ENCODE measurements around the gene ANKFN1. TPM values are rescaled to one million over a fixed set of nuclear protein-coding genes. Genes with fewer than 3 reads are reported as not detected.

ANKFN1 gene
- total RNA-seq, 1 experiment from 2014 or later = not detected

DNA sequence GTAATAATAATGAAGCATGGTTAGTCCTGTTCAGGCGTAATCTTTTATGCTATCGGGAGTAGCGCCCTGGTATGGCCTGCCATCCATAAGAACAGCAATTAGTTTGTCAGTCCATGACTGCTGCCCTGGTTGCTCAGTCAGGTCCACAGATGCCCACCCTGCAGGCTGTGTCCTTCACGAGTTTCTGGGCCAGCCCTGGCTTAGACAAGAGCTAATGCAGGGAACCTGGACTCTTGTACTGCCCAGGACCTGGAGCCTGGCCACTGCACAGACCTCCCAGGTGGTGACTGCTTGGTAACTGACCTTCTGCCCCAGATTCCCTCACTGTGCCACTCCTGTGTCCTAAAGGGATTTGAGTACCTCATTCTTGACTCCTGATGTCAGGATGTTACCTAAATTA is 279.2 kb downstream of the ANKFN1 start:
- no TSS peak for BruUV-seq (replicated peaks)
- in situ Hi-C loops (cut with HindIII; ENCODE audit: low pct_unique_long_range_greater_than_20kb, low sequenced_read_pairs) (no loop called here), intact Hi-C loops (cut with micrococcal nuclease; ENCODE audit: unreplicated experiment) (no loop called here)
- no peak overlapping the region for H3K27ac ChIP-seq (ENCODE audit: low read length)
- no peaks in the 10 kb centered on the region for H3K9me3 ChIP-seq (ENCODE audit: control insufficient read depth, insufficient read depth, low read depth, low read length)
- no peaks in the 10 kb centered on the region for H3K36me3 ChIP-seq (ENCODE audit: control insufficient read depth, insufficient read depth, low read length)
- ATAC-seq (no peak), DNase-seq (ENCODE audit: low read depth, low spot score) (no peak)
- no peaks in the 10 kb centered on the region for H3K4me1 ChIP-seq (ENCODE audit: control insufficient read depth, insufficient read depth, low read length)
- ChIA-PET POLR2A (no interaction called here), CTCF (no interaction called here)
- TF ChIP-seq TCF7L2 (IDR thresholded peaks at IDR 0.05; ENCODE audit: low read depth, low read length) (no peak), SIN3A (IDR thresholded peaks at IDR 0.05; ENCODE audit: borderline replicate concordance, insufficient read depth, low read depth, low read length) (no peak), POLR2AphosphoS5 (IDR thresholded peaks at IDR 0.05; ENCODE audit: low read depth, low read length) (no peak)
- TF ChIP-seq, protein P1, sequence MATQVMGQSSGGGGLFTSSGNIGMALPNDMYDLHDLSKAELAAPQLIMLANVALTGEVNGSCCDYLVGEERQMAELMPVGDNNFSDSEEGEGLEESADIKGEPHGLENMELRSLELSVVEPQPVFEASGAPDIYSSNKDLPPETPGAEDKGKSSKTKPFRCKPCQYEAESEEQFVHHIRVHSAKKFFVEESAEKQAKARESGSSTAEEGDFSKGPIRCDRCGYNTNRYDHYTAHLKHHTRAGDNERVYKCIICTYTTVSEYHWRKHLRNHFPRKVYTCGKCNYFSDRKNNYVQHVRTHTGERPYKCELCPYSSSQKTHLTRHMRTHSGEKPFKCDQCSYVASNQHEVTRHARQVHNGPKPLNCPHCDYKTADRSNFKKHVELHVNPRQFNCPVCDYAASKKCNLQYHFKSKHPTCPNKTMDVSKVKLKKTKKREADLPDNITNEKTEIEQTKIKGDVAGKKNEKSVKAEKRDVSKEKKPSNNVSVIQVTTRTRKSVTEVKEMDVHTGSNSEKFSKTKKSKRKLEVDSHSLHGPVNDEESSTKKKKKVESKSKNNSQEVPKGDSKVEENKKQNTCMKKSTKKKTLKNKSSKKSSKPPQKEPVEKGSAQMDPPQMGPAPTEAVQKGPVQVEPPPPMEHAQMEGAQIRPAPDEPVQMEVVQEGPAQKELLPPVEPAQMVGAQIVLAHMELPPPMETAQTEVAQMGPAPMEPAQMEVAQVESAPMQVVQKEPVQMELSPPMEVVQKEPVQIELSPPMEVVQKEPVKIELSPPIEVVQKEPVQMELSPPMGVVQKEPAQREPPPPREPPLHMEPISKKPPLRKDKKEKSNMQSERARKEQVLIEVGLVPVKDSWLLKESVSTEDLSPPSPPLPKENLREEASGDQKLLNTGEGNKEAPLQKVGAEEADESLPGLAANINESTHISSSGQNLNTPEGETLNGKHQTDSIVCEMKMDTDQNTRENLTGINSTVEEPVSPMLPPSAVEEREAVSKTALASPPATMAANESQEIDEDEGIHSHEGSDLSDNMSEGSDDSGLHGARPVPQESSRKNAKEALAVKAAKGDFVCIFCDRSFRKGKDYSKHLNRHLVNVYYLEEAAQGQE (IDR thresholded peaks at IDR 0.05; ENCODE audit: insufficient read depth in 1 of 2, low read depth in 2 of 2, low read length in 1 of 2) = no peak
- TF ChIP-seq, protein P2, sequence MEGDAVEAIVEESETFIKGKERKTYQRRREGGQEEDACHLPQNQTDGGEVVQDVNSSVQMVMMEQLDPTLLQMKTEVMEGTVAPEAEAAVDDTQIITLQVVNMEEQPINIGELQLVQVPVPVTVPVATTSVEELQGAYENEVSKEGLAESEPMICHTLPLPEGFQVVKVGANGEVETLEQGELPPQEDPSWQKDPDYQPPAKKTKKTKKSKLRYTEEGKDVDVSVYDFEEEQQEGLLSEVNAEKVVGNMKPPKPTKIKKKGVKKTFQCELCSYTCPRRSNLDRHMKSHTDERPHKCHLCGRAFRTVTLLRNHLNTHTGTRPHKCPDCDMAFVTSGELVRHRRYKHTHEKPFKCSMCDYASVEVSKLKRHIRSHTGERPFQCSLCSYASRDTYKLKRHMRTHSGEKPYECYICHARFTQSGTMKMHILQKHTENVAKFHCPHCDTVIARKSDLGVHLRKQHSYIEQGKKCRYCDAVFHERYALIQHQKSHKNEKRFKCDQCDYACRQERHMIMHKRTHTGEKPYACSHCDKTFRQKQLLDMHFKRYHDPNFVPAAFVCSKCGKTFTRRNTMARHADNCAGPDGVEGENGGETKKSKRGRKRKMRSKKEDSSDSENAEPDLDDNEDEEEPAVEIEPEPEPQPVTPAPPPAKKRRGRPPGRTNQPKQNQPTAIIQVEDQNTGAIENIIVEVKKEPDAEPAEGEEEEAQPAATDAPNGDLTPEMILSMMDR (IDR thresholded peaks at IDR 0.05) = no peak
- peaks cover 3% of the 10 kb centered on the region; the same call in 1 of the 2 replicates for H3K27me3 ChIP-seq (ENCODE audit: control insufficient read depth, insufficient read depth, low read length)
- no peak overlapping the region for H3K4me3 ChIP-seq (ENCODE audit: low read depth in 2 of 2, low read length in 2 of 2)

DNA sequence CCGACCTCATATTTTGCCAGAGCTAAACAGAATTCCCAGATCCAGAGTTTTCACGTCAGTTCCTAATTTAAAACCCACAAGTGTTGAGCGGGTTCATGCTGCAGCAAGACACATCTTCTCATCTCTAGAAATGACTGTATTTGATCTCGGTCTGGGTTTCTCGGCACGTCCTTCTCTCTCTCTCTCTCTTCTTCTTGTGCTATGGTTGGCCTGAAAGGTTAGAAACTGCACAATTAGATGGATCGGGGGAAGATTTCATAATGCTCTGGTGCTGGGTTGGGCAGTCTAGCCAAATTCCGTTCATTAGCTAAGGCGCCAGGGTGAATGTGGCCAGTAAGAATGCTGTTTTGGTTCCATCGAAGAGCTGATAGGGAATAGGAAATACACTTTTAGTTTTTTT is 281.3 kb downstream of the ANKFN1 start:
- ATAC-seq = no peak
- CTCF ChIA-PET = no interaction called here
- Histone ChIP-seq H3K36me3 (ENCODE audit: control insufficient read depth, insufficient read depth, low read length) (no peaks in the 10 kb centered on the region), H3K27ac (ENCODE audit: low read length) (no peak overlapping the region), H3K4me3 (ENCODE audit: low read depth in 2 of 2, low read length in 2 of 2) (no peak overlapping the region), H3K27me3 (ENCODE audit: control insufficient read depth, insufficient read depth, low read length) (peaks cover 3% of the 10 kb centered on the region; the same call in 1 of the 2 replicates), H3K4me1 (ENCODE audit: control insufficient read depth, insufficient read depth, low read length) (no peaks in the 10 kb centered on the region), H3K9me3 (ENCODE audit: control insufficient read depth, insufficient read depth, low read depth, low read length) (no peaks in the 10 kb centered on the region)
- intact Hi-C loops (cut with micrococcal nuclease; ENCODE audit: unreplicated experiment) (no loop called here), in situ Hi-C loops (cut with HindIII; ENCODE audit: low pct_unique_long_range_greater_than_20kb, low sequenced_read_pairs) (no loop called here)
- no TSS peak for BruUV-seq (replicated peaks)
- TF ChIP-seq SIN3A (IDR thresholded peaks at IDR 0.05; ENCODE audit: borderline replicate concordance, insufficient read depth, low read depth, low read length) (no peak), TCF7L2 (IDR thresholded peaks at IDR 0.05; ENCODE audit: low read depth, low read length) (no peak), POLR2AphosphoS5 (IDR thresholded peaks at IDR 0.05; ENCODE audit: low read depth, low read length) (no peak)
- TF ChIP-seq, protein P2 (IDR thresholded peaks at IDR 0.05) = no peak
- TF ChIP-seq, protein P1 (IDR thresholded peaks at IDR 0.05; ENCODE audit: insufficient read depth in 1 of 2, low read depth in 2 of 2, low read length in 1 of 2) = no peak
- POLR2A ChIA-PET = interaction anchor here (0.8 kb wide), 1 partner anchor 21 kb away, joined by 3 read pairs; no protein-coding TSS in a partner anchor
- DNase-seq (ENCODE audit: low read depth, low spot score) = no peak
